Measurements from ENCODE around the gene CLRN3. TPM values are rescaled to one million over a fixed set of nuclear protein-coding genes. Genes with fewer than 3 reads are reported as not detected.

The CLRN3 gene, protein sequence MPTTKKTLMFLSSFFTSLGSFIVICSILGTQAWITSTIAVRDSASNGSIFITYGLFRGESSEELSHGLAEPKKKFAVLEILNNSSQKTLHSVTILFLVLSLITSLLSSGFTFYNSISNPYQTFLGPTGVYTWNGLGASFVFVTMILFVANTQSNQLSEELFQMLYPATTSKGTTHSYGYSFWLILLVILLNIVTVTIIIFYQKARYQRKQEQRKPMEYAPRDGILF
- not detected for total RNA-seq

DNA sequence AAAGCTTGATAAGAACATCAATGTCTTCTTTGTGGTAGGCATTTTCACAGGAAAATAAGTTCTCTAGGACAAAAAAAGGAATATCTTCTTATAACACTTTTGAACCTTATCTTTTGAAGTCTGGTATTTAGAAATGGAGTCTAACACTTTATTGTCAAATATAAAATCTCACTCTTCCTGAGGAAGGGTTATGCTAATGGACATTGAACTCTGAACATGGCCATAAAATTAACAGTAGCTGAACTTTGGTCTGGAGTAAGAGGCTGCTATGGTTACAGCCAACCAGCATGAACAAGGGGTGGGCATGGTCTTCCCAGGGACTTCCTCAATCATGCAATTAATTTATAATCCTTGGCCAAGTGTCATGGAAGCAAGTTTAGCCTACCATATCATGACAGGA is at the start of gene CLRN3:
TSS of gene CLRN3 (minus strand) at position 199 of the 400 bp plus-strand sequence. CDS start at position 42, 157 bp downstream.
- Mint-ChIP-seq H3K9me3 (no peaks in the 10 kb centered on the region), H3K36me3 (ENCODE audit: low read depth) (no peaks in the 10 kb centered on the region), H3K27me3 (peaks cover 15% of the 10 kb centered on the region), H3K4me1 (peaks cover 4% of the 10 kb centered on the region), H3K4me3 (no peak within 1 kb of the TSS), H3K27ac (no peak within 1 kb of the TSS)
- ChIA-PET CTCF (no interaction called here), POLR2A (no interaction called here)
- no peak for DNase-seq

DNA sequence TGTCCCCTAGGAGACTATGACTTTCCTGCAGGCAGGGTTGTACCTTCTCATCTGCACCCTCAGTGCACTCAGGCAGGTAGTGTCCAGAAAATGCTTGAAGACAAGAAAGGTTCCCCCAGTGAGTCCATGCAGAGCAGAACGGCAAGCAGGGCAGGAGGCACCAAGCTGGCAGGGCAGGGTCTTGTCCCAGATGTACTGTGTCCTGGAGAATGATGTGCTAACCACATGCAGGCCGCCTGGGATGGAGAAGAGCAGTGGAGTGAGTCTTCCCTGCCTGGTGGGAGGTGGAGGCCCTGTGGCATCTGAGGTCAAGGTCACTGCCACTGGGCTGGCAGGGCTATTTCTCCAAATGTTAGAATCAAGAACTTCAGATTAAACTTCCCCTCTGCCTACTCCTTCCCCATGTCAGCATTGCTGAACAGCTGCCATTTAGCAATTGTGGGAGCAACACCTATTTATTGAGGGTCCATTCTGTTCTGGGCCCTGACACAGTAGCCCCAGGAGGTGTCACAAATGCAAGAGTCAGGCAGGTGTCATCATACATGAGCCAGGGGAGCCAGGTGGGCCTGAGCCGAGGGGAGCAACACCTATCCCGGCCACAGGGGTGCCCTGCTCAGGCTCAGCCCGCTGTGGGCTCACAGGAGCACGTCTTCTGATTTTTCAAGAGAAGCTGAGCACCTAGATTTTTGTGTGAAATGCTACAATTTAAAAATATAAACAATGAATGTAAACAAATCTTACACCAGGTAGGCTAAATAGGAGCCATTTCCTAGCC is 48.3 kb upstream of the CLRN3 start:
- no peaks in the 10 kb centered on the region for H3K9me3 Mint-ChIP-seq
- no peak overlapping the region for H3K4me3 Mint-ChIP-seq
- no peak for DNase-seq
- H3K4me1 Mint-ChIP-seq = peaks cover 6% of the 10 kb centered on the region
- no peak overlapping the region for H3K27ac Mint-ChIP-seq
- no peaks in the 10 kb centered on the region for H3K27me3 Mint-ChIP-seq
- POLR2A ChIA-PET = no interaction called here
- CTCF ChIA-PET = interaction anchor here (0.8 to 2.0 kb wide), 3 partner anchors 9 to 128 kb away, joined by 3 to 7 read pairs (median 3); no protein-coding TSS in a partner anchor
- no peaks in the 10 kb centered on the region for H3K36me3 Mint-ChIP-seq (ENCODE audit: low read depth)

DNA sequence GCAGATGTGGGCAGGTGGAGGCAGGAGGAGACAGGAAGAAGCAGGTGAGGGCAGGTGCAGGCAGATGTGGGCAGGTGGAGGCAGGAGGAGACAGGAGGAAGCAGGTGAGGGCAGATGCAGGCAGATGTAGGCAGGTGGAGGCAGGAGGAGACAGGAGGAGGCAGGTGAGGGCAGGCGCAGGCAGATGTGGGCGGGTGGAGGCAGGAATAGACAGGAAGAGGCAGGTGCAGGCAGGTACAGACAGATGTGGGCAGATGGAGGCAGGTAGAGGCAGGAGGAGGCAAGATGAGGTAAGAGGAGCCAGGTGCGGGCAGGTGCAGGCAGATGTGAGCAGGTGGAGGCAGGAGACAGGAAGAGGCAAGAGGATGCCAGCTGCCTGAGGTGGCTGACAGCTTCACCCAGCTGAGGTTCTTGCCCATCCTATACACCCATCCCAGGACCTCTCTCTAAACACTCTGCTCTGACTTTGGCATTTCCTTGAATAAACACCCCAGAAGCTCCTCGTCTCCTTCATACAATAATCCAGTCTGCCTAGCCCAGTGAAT is 47.1 kb upstream of the CLRN3 start:
- H3K27ac Mint-ChIP-seq = no peak overlapping the region
- H3K27me3 Mint-ChIP-seq = no peaks in the 10 kb centered on the region
- H3K9me3 Mint-ChIP-seq = no peaks in the 10 kb centered on the region
- ChIA-PET POLR2A (no interaction called here), CTCF (interaction anchor here (0.6 to 1.6 kb wide), 3 partner anchors 16 to 129 kb away, joined by 3 read pairs; no protein-coding TSS in a partner anchor)
- no peaks in the 10 kb centered on the region for H3K36me3 Mint-ChIP-seq (ENCODE audit: low read depth)
- no peak for DNase-seq
- H3K4me1 Mint-ChIP-seq = no peaks in the 10 kb centered on the region
- no peak overlapping the region for H3K4me3 Mint-ChIP-seq

DNA sequence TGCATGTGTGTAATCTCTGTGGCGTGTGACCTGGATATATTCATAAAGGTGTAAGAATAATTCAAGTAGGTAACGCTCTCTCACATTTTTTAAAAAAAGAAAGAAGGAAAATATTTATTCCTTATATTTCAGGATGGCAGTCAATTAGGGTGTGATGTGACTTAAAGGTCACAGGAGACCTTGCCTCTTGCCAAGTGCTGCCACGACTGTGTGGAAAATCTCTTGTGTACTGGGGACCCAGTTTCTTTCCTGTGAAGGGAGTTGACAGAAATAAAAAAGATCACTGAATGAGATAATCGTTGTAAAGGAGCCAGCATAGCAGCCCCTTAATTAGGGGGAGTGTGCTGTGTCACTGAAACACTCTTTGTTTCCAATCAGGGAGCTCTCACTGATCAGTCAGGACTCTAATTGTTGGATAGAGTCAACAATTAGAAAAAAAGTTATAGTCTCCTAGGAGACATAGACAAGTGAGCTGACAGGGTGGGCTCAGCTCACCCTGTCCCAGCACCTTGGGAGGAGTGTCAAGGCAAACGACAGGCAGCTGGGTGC is 45.2 kb upstream of the CLRN3 start:
- DNase-seq = no peak
- ChIA-PET POLR2A (no interaction called here), CTCF (no interaction called here)
- H3K27ac Mint-ChIP-seq = no peak overlapping the region
- H3K4me3 Mint-ChIP-seq = no peak overlapping the region
- H3K36me3 Mint-ChIP-seq (ENCODE audit: low read depth) = no peaks in the 10 kb centered on the region
- no peaks in the 10 kb centered on the region for H3K4me1 Mint-ChIP-seq
- H3K9me3 Mint-ChIP-seq = no peaks in the 10 kb centered on the region
- no peaks in the 10 kb centered on the region for H3K27me3 Mint-ChIP-seq

DNA sequence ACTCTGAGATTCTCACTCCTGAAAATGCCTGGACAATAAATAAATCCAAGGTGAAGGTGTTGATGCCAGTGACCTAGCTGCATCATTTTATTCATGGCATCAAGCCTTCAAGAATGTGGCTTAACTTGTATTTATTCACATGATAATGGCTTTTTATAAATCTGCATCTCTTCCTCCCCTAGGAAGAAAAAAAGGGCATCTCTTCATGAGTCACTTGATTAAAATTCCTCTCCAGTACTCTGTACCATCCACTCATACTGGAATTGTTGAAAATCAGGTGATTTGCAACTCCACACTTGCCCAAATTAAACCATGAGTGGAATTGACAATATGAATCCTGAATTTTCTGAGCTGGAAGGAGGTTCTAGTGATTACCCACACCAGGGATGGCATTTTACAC is 44.3 kb upstream of the CLRN3 start:
- Mint-ChIP-seq H3K4me3 (no peak overlapping the region), H3K9me3 (no peaks in the 10 kb centered on the region), H3K27ac (no peak overlapping the region), H3K27me3 (no peaks in the 10 kb centered on the region), H3K36me3 (ENCODE audit: low read depth) (no peaks in the 10 kb centered on the region), H3K4me1 (no peaks in the 10 kb centered on the region)
- DNase-seq = no peak
- POLR2A ChIA-PET = no interaction called here
- CTCF ChIA-PET = no interaction called here

DNA sequence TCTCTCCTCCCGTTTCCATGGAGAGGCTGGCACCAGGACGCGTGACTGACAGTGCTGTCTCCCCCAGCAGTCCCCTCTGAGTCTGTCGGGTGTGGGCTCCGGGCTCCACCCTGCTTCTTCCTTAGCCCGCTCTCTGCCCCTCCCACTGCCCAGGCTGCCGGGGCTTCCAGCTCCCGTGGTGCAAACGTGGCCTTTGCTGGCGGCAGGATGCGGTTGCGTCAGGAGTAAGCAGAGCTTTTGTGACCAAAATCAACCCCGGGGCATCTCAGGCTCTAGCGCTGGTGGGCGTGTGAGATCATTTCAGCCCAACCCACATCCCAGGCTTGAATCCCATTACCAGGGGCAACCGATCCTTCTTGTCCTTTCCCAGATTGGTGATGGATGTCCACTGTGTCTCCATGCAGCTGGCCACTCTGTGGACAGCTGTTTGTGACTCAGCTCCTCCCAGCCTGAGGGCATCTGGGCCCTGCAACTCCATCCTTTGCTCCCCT is 42.4 kb upstream of the CLRN3 start:
- H3K4me1 Mint-ChIP-seq = no peaks in the 10 kb centered on the region
- no peak overlapping the region for H3K4me3 Mint-ChIP-seq
- no peaks in the 10 kb centered on the region for H3K36me3 Mint-ChIP-seq (ENCODE audit: low read depth)
- no peaks in the 10 kb centered on the region for H3K9me3 Mint-ChIP-seq
- CTCF ChIA-PET = interaction anchor here (0.6 kb wide), 1 partner anchor 314 kb away, joined by 3 read pairs; no protein-coding TSS in a partner anchor
- DNase-seq = no peak
- POLR2A ChIA-PET = no interaction called here
- no peak overlapping the region for H3K27ac Mint-ChIP-seq
- H3K27me3 Mint-ChIP-seq = no peaks in the 10 kb centered on the region

DNA sequence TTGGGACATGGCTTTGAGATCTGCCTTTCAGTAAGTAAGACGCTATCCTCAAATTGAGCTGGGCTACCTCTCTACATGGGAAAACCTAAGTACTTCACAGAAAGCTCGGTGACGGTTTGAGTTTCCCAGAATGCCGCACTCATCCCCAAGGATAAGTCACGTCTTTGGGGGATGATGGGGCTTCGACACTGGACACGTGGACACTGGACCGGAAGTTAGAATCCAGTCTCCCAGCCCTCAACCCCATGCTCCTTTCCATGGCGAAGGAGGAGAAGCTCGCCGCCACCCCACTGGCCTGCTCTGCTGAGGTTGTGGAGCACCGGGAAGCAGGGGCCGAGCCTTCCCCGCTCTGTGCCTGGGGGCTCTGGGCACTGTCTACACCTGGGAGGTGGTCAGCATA is 41.6 kb upstream of the CLRN3 start:
- DNase-seq = no peak
- H3K4me3 Mint-ChIP-seq = no peak overlapping the region
- no peaks in the 10 kb centered on the region for H3K4me1 Mint-ChIP-seq
- POLR2A ChIA-PET = no interaction called here
- no peaks in the 10 kb centered on the region for H3K9me3 Mint-ChIP-seq
- CTCF ChIA-PET = no interaction called here
- H3K27me3 Mint-ChIP-seq = no peaks in the 10 kb centered on the region
- no peaks in the 10 kb centered on the region for H3K36me3 Mint-ChIP-seq (ENCODE audit: low read depth)
- no peak overlapping the region for H3K27ac Mint-ChIP-seq

DNA sequence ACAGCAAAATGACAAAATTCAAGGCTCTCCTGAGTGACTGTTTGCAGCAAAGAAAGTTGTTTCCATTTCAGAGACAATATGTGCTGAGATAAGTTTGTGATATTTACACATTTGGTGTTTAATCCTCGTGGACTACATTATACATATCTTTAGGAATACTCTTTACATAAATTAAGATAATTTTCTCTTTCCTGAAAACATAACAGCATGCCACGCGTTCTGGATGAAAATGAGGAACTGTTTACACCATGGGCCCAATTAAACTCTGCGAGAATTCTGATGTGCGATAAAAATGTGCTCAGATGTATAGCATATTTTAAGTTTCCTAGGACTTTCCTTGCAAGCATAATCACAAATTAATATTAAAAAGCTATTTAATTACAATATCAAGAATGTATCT is 40.5 kb upstream of the CLRN3 start:
- ChIA-PET POLR2A (no interaction called here), CTCF (no interaction called here)
- H3K27me3 Mint-ChIP-seq = no peaks in the 10 kb centered on the region
- no peaks in the 10 kb centered on the region for H3K36me3 Mint-ChIP-seq (ENCODE audit: low read depth)
- H3K27ac Mint-ChIP-seq = no peak overlapping the region
- DNase-seq = no peak
- no peak overlapping the region for H3K4me3 Mint-ChIP-seq
- H3K9me3 Mint-ChIP-seq = no peaks in the 10 kb centered on the region
- H3K4me1 Mint-ChIP-seq = no peaks in the 10 kb centered on the region

DNA sequence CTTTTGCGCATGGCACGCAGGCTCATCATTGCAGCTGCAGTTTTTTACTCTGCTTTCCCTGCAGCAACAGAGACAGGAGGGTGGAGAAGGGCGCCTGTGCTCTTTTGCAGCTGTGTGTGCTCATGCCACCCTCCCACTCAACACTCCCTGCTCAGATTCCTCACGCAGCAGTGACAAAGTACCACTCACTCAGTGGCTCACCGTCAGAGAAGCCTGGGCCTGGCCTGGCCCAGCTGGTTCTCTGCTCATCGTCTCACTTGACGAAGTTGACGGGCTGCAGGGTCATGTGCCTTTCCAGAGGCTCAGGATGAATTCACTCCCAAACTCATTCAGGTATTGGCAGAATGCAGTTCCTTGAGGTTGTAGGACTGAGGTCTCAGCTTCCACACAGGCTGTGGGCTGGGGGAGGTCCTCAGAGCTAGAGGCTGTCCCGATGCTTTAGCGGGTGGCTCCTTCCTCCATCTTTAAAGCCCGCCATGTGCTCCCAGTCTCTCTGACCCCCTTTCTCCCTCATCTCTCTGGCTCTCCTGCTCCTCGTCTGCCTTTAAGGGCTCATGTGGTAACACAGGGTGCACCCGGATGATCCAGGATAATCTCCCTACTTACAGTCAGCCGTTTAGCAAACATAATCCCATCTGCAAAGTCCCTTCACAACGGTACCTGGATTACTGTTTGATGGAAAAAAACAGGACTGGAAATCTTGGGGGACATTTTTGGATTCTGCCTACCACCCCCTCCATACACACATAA is 40.0 kb upstream of the CLRN3 start:
- ChIA-PET CTCF (interaction anchor here (1.4 kb wide), 1 partner anchor 9 kb away, joined by 7 read pairs; no protein-coding TSS in a partner anchor), POLR2A (no interaction called here)
- H3K4me1 Mint-ChIP-seq = no peaks in the 10 kb centered on the region
- H3K27me3 Mint-ChIP-seq = no peaks in the 10 kb centered on the region
- no peak overlapping the region for H3K27ac Mint-ChIP-seq
- no peak overlapping the region for H3K4me3 Mint-ChIP-seq
- H3K9me3 Mint-ChIP-seq = no peaks in the 10 kb centered on the region
- DNase-seq = no peak
- H3K36me3 Mint-ChIP-seq (ENCODE audit: low read depth) = no peaks in the 10 kb centered on the region

DNA sequence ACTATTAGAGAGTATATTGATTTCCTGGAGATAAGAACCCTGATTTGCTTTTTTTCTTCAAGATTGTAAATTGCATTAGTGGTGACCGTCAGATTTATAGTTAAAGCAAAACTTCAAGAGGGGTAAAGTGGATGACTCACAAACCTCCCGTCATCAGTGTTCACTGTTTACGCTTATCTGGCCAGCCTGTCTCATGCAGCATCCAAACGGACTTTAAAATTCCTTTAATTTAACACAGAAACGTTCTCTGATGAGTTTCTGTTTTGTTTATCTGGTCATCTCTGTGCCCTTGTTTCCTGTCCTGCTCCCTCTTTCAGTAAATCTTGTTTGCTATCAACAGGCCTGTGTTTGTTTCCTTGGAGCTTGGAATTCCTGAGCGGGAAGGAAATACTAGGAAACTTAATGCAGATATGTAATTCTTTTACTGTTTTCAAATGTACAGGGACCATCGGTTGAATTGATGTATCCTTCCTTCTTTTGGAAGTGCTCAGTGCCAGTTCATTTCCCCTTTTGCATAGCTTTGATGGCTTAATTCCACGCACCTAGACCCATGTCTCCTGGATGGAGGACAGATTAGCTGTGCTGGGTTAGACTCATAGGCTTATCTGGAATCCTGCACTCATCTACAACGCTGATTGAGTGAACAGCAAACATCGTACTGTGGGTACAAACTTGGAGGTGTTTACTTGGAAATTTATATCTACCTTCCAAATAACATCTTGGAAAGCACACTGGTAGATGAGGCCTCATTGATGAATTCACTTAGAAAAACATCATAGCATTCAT is 35.5 kb upstream of the CLRN3 start:
- ChIA-PET POLR2A (no interaction called here), CTCF (interaction anchor here (0.5 kb wide), 1 partner anchor 10 kb away, joined by 3 read pairs; no protein-coding TSS in a partner anchor)
- DNase-seq = no peak
- Mint-ChIP-seq H3K4me1 (peaks cover 3% of the 10 kb centered on the region), H3K9me3 (no peaks in the 10 kb centered on the region), H3K4me3 (no peak overlapping the region), H3K36me3 (ENCODE audit: low read depth) (no peaks in the 10 kb centered on the region), H3K27me3 (no peaks in the 10 kb centered on the region), H3K27ac (no peak overlapping the region)

DNA sequence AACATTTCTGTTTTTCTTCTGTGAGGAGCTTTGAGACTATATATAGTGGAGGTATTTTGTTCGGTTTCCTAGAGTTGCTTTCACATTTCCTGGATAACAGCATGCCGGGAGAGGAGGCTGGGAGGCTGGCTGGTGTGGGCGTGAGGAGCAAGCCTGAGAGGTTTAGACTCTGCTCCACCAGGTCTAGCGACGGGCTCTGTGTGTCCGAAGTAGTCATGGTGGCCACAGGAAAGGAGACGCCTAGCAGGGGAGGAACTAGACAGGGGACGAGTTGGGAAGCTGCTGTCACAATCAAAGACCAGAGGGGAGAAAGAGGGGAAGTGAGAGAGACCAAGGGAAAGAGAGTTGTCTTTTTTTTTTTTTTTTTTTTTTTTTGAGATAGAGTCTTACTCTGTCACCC is 33.7 kb upstream of the CLRN3 start:
- H3K27ac Mint-ChIP-seq = no peak overlapping the region
- ChIA-PET CTCF (interaction anchor here (3.5 kb wide), 1 partner anchor 85 kb away, joined by 16 read pairs; no protein-coding TSS in a partner anchor), POLR2A (no interaction called here)
- no peaks in the 10 kb centered on the region for H3K36me3 Mint-ChIP-seq (ENCODE audit: low read depth)
- H3K9me3 Mint-ChIP-seq = no peaks in the 10 kb centered on the region
- no peak overlapping the region for H3K4me3 Mint-ChIP-seq
- no peak for DNase-seq
- H3K27me3 Mint-ChIP-seq = no peaks in the 10 kb centered on the region
- peaks cover 3% of the 10 kb centered on the region for H3K4me1 Mint-ChIP-seq

Measured in activated CD4-positive, alpha-beta T cell treated with anti-CD3 and anti-CD28 coated beads, Interleukin-2, amount 10 ng/mL, durations not matched to agents 7 days and 5 days (primary cell).